Measurements from ENCODE around the gene SELENOP.

DNA sequence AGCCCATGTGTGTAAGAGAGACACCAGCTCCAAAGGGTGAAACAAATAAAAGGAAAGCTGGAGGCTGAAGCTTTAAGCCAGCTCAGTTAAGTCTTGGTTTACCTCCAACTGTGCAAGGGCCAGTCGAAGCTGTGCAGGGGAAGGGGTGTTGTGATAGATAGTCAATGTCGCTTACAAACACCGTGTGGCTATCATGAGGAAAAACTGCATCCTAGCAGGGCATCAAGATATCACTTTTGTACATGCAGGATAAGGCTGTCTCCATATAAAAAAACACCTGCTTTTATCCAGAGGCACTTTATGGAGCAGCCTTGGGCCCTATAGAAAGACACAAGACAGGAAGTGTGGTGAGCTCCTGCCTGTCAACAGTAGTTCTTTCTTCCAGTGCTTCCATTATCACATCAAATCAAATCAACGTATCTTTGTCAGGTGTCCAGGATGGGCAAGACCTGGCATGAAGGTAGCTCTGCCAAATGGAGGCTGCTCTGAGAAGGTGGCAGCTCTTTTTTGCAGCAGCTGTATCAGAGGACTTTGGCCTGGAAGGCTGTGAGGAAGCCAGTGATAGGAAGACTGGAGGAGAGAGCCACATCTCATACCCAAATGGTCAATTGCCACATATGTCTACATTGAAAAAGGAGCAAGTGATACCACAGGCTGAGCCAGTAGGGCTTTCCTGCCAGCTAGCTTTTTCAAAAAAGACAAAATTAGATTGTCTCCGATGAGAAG is 29.3 kb upstream of the SELENOP start:
- TF ChIP-seq GATA2 (IDR thresholded peaks at IDR 0.05; ENCODE audit: low read depth, low read length) (no peak), GATA3 (IDR thresholded peaks at IDR 0.05; ENCODE audit: low read depth, low read length) (no peak)
